Stimulated activated CD8-positive, alpha-beta memory T cell treated with anti-CD3 and anti-CD28 coated beads, Interleukin-2, amount 100 ng/mL, for 48 hours (primary cell): ENCODE measurements around the gene TMED4.
A peak's percentile ranks its signal among the peaks of the same experiment; 100 is the strongest.
"Not testable (repeated sequence)": the region's sequence is repeated elsewhere in the genome, so short reads cannot be mapped to it uniquely, and the experiment has no call there.

Experiments
- DNase-seq, 2 donors: peaks; one replicate each; pipeline ENCODE4 v3.0.0-alpha.2; 2020; ENCODE audit warnings: low read depth in 2 of 2

The TMED4 gene

DNA sequence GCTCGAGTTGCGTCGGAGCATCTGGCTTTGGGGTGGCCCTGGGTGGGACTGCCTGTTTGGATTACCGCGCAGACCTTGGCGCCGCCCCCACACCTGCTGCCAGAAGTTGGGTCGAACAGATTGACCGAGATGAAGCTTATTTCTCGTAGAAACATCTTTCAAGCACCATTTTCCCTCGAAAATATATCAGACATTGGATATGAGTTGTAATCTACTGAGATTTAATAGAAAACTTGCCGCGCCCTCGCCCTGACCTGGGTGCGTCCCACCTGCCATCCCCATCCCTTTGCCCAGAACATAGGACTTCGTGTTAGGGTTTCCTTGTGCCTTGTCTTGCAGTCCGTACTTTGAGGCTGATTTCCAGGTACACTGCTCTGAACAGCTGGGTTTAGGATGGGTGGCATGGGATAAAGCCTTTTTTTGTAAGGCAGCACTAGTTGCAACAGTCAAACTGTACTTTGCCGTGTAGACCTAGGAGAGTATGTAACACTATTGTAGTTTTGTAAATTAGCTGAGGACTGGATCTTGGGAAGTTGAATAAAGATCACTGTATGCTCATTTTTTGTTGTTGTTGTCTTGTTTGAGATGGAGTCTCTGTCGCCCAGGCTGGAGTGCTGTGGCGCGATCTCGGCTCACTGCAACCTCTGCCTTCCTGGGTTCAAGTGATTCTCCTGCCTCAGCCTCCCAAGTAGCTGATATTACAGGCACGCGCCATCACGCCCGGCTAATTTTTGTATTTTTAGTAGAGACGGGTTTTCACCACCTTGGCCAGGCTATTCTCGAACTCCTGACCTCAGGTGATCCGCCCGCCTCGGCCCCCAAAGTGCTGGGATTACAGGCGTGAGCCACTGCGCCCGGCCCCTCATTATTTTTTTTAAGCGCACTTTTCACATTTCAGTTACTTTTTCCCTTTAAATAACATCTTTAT is 25.4 kb upstream of the TMED4 start:
- DNase-seq: no peak

GRCh38 chr7:44606341-44607140 is 24.5 kb upstream of the TMED4 start, which contains the start of gene OGDH:
Gene OGDH (plus strand): TSS chr7:44606627. CDS start chr7:44624344, 17,717 bp downstream.
- peak; percentile 99 for DNase-seq

DNA sequence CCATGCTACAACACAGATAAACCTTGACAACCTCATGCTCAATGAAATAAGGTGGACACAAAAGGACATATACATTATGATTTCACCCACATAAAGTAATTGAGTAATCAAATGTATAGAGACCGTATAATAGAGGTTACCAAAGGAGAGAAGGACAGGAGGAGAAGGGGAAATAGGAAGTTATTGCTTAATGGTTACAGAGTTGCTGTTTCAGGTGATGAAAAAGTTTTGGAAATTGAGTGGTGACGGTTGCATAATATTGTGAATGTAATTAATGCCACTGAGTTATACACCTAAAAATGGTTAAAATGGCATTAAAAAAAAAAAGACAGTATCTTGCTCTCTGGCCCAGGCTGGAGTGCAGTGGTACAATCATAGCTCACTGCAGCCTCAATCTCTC is 22.9 kb upstream of the TMED4 start:
- no peak for DNase-seq

- no peak for DNase-seq
These were observed 21.2 kb upstream of the TMED4 start for GRCh38 chr7:44603193-44603592.

DNA sequence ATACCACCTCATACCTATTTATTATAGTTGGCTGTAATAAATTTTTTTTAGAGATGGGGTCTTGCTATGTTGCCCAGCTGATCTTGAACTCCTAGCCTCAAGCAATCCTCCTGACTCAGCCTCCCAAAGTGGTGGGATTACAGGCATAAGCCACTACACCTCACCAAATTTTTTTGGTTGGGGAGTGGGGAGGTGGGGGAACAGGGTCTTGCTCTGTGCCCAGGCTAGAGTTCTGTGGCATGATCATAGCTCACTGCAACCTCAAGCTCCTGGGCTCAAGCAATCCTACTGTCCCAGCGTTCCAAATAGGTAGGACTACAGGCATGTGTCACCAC is 20.5 kb upstream of the TMED4 start:
- no peak for DNase-seq

GRCh38 chr7:44599222-44599621 is 17.2 kb upstream of the TMED4 start:
- no peak for DNase-seq

GRCh38 chr7:44597181-44597580 is 15.2 kb upstream of the TMED4 start:
- not testable (repeated sequence) for DNase-seq

DNA sequence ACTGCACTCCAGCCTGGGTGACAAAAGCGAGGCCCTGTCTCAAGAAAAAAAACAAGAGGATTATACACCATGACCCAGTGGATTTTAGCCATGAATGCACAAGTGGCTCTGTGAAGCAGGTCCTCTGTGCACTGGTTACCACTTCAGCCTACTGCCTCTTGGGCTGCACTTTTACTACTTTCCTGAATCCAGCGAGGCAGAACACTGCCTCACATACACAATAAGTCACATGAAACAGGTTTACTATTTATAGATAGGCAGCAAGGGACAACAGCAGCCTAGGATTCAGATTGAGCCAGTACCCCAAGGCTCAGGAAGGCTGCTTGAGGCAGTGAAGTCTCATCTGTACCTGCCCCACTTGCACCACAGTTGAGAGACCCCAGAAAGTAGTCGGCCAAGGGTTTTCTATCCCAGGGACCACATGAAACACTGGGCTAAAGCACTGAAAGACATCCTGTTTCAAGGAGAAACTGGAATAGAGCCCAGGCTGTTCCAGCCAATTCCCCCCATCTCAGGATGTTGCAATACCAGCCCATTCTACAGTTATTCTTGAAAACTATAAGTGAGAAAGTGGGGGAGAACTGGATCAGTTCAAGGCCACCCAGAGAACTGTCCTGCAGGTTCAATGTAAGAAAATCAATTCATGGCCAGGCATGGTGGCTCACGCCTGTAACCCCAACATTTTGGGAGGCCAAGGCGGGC is 14.1 kb upstream of the TMED4 start:
- DNase-seq: no peak

- no peak for DNase-seq
These were observed 8.9 kb upstream of the TMED4 start for GRCh38 chr7:44590910-44591309.

GRCh38 chr7:44587843-44588711 is 6.0 kb upstream of the TMED4 start:
- DNase-seq: no peak

GRCh38 chr7:44583146-44583865 is 1.3 kb upstream of the TMED4 start:
- DNase-seq: no peak

DNA sequence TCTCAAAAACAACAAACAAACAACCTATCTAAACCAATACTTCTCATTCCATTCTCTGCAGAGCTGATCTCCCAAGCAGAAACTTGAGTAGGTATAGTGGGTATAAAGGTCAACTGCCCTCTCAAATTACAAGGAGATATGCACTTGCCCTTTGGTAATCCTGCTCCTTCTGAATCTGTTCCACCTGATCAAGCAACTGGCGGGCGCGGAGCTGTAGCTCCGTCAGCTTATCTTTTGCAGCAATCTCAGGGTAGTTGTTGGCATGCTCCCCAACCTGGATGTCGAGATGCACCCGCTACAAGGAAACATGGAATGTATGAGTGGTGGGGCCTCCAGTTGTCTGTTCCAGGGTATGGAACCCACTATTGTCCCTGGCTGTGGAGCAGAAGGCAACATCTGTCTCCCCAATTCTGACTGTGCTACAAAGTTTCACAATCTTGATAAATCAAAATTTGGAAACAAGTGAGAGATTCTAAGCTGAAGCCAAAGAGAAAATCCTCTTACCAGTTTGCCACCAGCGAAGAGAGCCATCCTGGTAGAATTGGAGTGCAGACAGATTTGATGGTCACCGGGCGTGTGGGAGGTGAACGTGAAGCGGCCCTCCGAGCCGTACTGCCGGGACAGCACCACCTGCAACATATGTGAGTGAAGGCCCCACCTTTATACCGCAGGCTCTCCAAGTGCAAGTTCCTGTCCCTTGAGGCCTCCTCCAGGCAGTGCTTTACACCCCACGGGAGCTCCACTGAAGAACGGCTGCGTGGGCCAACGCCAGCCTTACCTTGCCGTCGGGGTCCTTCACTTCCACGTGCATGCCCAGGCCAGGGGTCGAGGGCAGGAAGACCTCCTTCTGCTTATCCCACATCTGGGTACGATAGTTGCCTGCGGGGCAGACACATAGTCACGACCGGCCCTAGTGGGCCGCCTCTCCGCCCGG is 819 bp downstream of the TMED4 start:
- DNase-seq: peak; percentile 22 to 23

GRCh38 chr7:44576228-44576627 is 5.8 kb downstream of the TMED4 start:
- DNase-seq: no peak

DNA sequence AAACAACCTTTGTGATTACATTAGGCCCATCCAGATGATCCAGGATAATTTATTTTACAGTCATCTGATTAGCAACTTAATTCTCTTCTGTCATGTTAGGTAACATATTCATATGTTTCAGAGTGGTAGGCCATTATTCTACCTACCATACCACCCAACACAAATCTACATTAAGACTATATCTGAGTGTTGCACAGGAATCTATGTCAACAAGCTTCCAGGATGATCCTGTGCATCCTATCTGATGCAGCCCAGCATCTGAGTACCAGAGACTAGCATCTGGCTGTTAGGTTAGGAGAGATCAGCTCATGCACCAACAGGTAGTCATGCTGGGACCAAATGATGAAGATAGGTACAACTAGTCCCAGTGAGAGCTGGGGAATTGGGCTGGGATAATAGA is 7.0 kb downstream of the TMED4 start:
- no peak for DNase-seq

- DNase-seq: no peak
These were observed 7.7 kb downstream of the TMED4 start for GRCh38 chr7:44574287-44574872.

DNA sequence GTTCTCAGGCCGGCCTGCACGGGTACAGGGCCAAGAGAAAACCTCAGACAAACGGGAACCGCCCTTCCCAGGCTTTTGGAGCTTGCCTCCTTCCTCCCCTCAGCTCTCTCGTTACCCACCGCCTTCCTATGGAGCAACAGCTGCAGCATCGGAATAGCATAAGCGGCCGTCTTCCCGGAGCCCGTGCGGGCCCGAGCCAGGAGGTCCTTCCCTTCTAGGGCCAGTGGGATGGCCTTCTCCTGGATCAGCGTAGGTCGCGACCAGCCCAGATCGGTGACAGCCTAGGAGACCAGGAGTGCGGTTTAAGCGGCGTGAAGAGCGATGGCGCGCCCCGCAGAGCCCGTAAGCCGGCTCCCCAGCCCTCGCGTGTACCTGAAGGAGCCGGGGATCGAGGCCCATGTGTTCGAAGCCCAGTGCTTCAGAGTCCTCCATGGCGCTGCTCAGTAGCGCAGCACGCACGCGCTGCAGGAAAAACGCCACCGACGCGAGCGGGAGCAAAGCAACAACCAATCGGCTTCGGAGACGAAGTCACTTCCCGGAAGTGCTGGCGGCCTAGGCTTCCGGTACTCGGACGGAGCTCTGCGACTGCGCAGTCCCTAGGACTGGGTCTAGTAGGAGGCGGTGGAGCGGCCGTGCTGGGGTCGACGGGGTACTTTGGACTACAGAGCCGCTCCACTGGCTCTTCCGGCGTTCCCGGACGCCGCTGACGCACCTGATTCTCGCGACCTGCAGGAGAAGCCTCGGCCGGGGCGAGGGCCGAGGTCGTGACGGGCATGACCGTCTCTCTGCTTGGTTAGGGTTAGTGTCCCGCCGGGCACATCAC is 8.4 kb downstream of the TMED4 start, which contains the start of gene DDX56:
Gene DDX56, minus strand, starts transcription at position 445 of the 823 bp plus-strand sequence. Its CDS starts 13 bp downstream, at position 432.
- peak; percentile 87 to 93 for DNase-seq

- no peak for DNase-seq
These were observed 9.3 kb downstream of the TMED4 start for GRCh38 chr7:44572771-44573170.

- no peak for DNase-seq
These were observed 12.1 kb downstream of the TMED4 start for GRCh38 chr7:44569959-44570358.
